Neural cell (in vitro differentiated cells): ENCODE results near the gene GGN. TPM values are rescaled to one million over a fixed set of nuclear protein-coding genes. Genes with fewer than 3 reads are reported as not detected.

Experiments
- H2AFZ ChIP-seq: fragments of 200-600, 300-800 bp; sonication (generic), shearing (Covaris generic); 2 replicates; pipeline ENCODE4 v1.6.0; 2014; ENCODE audit warnings: low read depth, mild to moderate bottlenecking, antibody characterized with exemption, low read length, moderate library complexity
- H3F3A ChIP-seq: fragments of 200-600 bp; shearing (Covaris generic); 2 replicates; pipeline ENCODE4 v1.6.1; 2016; ENCODE audit warnings: mild to moderate bottlenecking, moderate library complexity, mixed read lengths, antibody characterized with exemption, low read length; ENCODE audit not compliant: insufficient read depth, poor library complexity, severe bottlenecking
- H3K27ac ChIP-seq: fragments of 200-600, 300-800 bp; sonication (generic), shearing (Covaris generic); 2 replicates; pipeline ENCODE4 v1.5.1; 2014; ENCODE audit warnings: mild to moderate bottlenecking, low read length, moderate library complexity
- H3K27me3 ChIP-seq: fragments of 300-800, 200-600 bp; sonication (generic), shearing (Covaris generic); 2 replicates; pipeline ENCODE4 v1.6.0; 2014; ENCODE audit warnings: mild to moderate bottlenecking, low read depth, low read length, moderate library complexity; ENCODE audit not compliant: insufficient read depth
- H3K36me3 ChIP-seq: fragments of 300-800, 200-600 bp; sonication (generic), shearing (Covaris generic); 2 replicates; pipeline ENCODE4 v1.5.1; 2014; ENCODE audit warnings: mild to moderate bottlenecking, antibody characterized with exemption, low read length, moderate library complexity; ENCODE audit not compliant: insufficient read depth
- H3K4me2 ChIP-seq: fragments of 300-800, 200-600 bp; sonication (generic), shearing (Covaris generic); 2 replicates; pipeline ENCODE4 v1.6.0; 2014; ENCODE audit warnings: mild to moderate bottlenecking, low read length
- H3K4me3 ChIP-seq: fragments of 300-800, 200-600 bp; sonication (generic), shearing (Covaris generic); 2 replicates; pipeline ENCODE4 v1.5.1; 2014; ENCODE audit warnings: mild to moderate bottlenecking, low read length, moderate library complexity
- H3K79me2 ChIP-seq: fragments of 200-600 bp; shearing (Covaris generic); replicated peaks from 2 replicates; pipeline ENCODE4 v1.6.0; 2014; ENCODE audit warnings: mild to moderate bottlenecking, low read length, moderate library complexity; ENCODE audit not compliant: insufficient read depth
- H3K9ac ChIP-seq: fragments of 300-800, 200-600 bp; sonication (generic), shearing (Covaris generic); 2 replicates; pipeline ENCODE4 v1.6.1; 2016; ENCODE audit warnings: mild to moderate bottlenecking, low read length, mixed read lengths
- H3K9me2 ChIP-seq: fragments of 200-600 bp; shearing (Covaris generic); 2 replicates; pipeline ENCODE4 v1.6.1; 2016; ENCODE audit warnings: mild to moderate bottlenecking, low read length, mixed read lengths; ENCODE audit not compliant: insufficient read depth
- H3K9me3 ChIP-seq: fragments of 200-600, 300-800 bp; sonication (generic), shearing (Covaris generic); 2 replicates; pipeline ENCODE4 v1.6.1; 2016; ENCODE audit warnings: mild to moderate bottlenecking, mixed run types, low read length, moderate library complexity, mixed read lengths
- H4K20me1 ChIP-seq: fragments of 200-600 bp; shearing (Covaris generic); 2 replicates; pipeline ENCODE4 v1.6.1; 2016; ENCODE audit warnings: mild to moderate bottlenecking, mixed run types; ENCODE audit not compliant: insufficient read depth
- EP300 ChIP-seq: fragments of 450-650 bp; conservative IDR thresholded peaks from 2 replicates; pipeline ENCODE4 v1.6.1; 2014; ENCODE audit warnings: antibody characterized with exemption, mild to moderate bottlenecking, moderate library complexity; ENCODE audit not compliant: poor library complexity, severe bottlenecking
- EZH2 ChIP-seq: fragments of 200-600, 300-800 bp; shearing (Covaris generic), sonication (generic); IDR thresholded peaks from 2 replicates; pipeline ENCODE4 v1.6.1; 2014; ENCODE audit warnings: antibody characterized with exemption, low read length, borderline replicate concordance, mild to moderate bottlenecking; ENCODE audit not compliant: insufficient read depth, poor library complexity, severe bottlenecking
- MXI1 ChIP-seq: fragments of 450-650 bp; conservative IDR thresholded peaks from 2 replicates; pipeline ENCODE4 v1.6.1; 2014; ENCODE audit warnings: antibody characterized with exemption, mild to moderate bottlenecking; ENCODE audit not compliant: poor library complexity, severe bottlenecking
- POLR2AphosphoS5 ChIP-seq: IDR thresholded peaks from 2 replicates; pipeline ENCODE4 v1.6.1; 2012
- RAD21 ChIP-seq: fragments of 450-650 bp; conservative IDR thresholded peaks from 2 replicates; pipeline ENCODE4 v1.6.1; 2014; ENCODE audit warnings: antibody characterized with exemption, mild to moderate bottlenecking, moderate library complexity
- REST ChIP-seq: IDR thresholded peaks from 2 replicates; pipeline ENCODE4 v1.6.1; 2012; ENCODE audit warnings: borderline replicate concordance
- SMC3 ChIP-seq: fragments of 450-650 bp; conservative IDR thresholded peaks from 2 replicates; pipeline ENCODE4 v1.6.1; 2014; ENCODE audit warnings: antibody characterized with exemption, mild to moderate bottlenecking, moderate library complexity; ENCODE audit not compliant: poor library complexity
- TAF1 ChIP-seq: IDR thresholded peaks from 2 replicates; pipeline ENCODE4 v1.6.1; 2012; ENCODE audit warnings: low read depth
- polyA plus RNA-seq: library from polyadenylated mRNA; depleted of rRNA; stranded (reverse); fragments of >200 nt; gene quantifications from 2 replicates; pipeline ENCODE4 v1.2.3, GENCODE V29; 2014
- TF ChIP-seq, protein P1 (sequence below): fragments of 450-650 bp; IDR thresholded peaks from 2 replicates; pipeline ENCODE4 v1.5.1; 2014; ENCODE audit warnings: antibody characterized with exemption, mild to moderate bottlenecking, moderate library complexity; ENCODE audit not compliant: poor library complexity, severe bottlenecking

GGN gene
- polyA plus RNA-seq, 1 donor from 2014 or later, result 0.21 TPM

DNA sequence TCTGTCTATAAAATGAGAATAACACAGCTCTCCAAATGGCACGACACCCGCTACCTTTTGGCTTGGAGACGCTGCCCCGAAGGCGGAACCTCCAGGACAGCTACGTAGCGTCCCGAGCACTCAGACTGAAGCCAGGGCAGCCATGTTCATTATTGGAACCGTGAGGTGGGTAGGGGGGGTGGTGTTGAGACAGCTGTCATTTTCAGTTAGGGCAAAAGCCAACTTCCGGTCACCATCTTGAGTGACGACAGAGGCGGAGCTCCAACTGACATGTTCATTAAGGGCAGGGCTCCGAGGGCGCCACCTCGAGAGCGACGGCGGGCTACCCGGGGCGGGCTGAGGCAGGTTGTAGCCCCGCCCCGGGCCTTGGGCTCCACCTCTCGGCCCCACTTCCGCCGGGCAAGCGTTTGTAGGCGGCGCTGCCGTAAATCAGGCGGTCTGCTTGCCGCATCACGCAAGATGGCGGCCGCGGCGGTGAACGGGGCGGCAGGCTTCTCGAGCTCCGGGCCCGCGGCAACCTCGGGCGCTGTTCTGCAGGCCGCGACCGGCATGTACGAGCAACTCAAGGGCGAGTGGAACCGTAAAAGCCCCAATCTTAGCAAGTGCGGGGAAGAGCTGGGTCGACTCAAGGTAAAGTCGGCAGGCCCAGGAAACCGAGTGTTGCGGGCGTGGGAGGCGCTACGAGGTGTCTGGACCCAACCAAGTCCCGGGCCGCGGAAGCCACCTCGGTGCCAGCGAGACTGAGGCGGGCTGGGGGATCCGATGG, 13.3 kb downstream of the GGN start, which contains the start of gene PSMD8:
TSS of gene PSMD8 (plus strand) at position 240 of the 766 bp plus-strand sequence. CDS start at position 271, 31 bp downstream.
- Histone ChIP-seq H3K27ac (peak within 1 kb of the TSS; percentile 91), H3F3A (no peaks in the 10 kb centered on the region), H4K20me1 (no peaks in the 10 kb centered on the region), H3K9me3 (no peaks in the 10 kb centered on the region), H3K9me2 (no peaks in the 10 kb centered on the region), H3K9ac (peak within 1 kb of the TSS; percentile 92), H3K36me3 (no peaks in the 10 kb centered on the region), H3K27me3 (no peaks in the 10 kb centered on the region), H2AFZ (peak within 1 kb of the TSS; percentile 90), H3K4me3 (peak within 1 kb of the TSS; percentile 84), H3K4me2 (peak within 1 kb of the TSS; percentile 98), H3K79me2 (peaks cover 19% of the 10 kb centered on the region)
- TF ChIP-seq POLR2AphosphoS5, result peak; percentile 97
- TF ChIP-seq EZH2, result no peak
- peak; percentile 89 for TF ChIP-seq MXI1
- TF ChIP-seq, protein P1, sequence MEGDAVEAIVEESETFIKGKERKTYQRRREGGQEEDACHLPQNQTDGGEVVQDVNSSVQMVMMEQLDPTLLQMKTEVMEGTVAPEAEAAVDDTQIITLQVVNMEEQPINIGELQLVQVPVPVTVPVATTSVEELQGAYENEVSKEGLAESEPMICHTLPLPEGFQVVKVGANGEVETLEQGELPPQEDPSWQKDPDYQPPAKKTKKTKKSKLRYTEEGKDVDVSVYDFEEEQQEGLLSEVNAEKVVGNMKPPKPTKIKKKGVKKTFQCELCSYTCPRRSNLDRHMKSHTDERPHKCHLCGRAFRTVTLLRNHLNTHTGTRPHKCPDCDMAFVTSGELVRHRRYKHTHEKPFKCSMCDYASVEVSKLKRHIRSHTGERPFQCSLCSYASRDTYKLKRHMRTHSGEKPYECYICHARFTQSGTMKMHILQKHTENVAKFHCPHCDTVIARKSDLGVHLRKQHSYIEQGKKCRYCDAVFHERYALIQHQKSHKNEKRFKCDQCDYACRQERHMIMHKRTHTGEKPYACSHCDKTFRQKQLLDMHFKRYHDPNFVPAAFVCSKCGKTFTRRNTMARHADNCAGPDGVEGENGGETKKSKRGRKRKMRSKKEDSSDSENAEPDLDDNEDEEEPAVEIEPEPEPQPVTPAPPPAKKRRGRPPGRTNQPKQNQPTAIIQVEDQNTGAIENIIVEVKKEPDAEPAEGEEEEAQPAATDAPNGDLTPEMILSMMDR, result peak; percentile 74
- TF ChIP-seq EP300, result peak; percentile 97
- TF ChIP-seq TAF1, result peak; percentile 99
- peak; percentile 42 for TF ChIP-seq RAD21
- peak; percentile 97 for TF ChIP-seq REST
- TF ChIP-seq SMC3, result peak; percentile 51

- Histone ChIP-seq H3K9me2 (no peaks in the 10 kb centered on the region), H2AFZ (peak overlapping the region; percentile 32), H3K9ac (peak overlapping the region; percentile 68), H3K4me2 (peak overlapping the region; percentile 27), H3K27me3 (no peaks in the 10 kb centered on the region), H3K79me2 (peaks cover 19% of the 10 kb centered on the region), H3K36me3 (no peaks in the 10 kb centered on the region), H3F3A (no peaks in the 10 kb centered on the region), H3K9me3 (no peaks in the 10 kb centered on the region), H3K27ac (peak overlapping the region; percentile 91), H3K4me3 (peak overlapping the region; percentile 84), H4K20me1 (no peaks in the 10 kb centered on the region)
- no peak for TF ChIP-seq SMC3
- TF ChIP-seq EZH2, result no peak
- peak; percentile 36 for TF ChIP-seq RAD21
Measured at GRCh38 chr19:38373907-38374331, 13.9 kb downstream of the GGN start.
